Esophagus squamous epithelium (tissue), 4 donors: ENCODE measurements around the gene ABCA1.
"Not testable (repeated sequence)": the region's sequence is repeated elsewhere in the genome, so short reads cannot be mapped to it uniquely, and the experiment has no call there.

Source experiments
- POLR2A ChIP-seq, 4 donors: fragments of 450-650 bp; IDR thresholded peaks; one replicate each; pipeline ENCODE4 v1.6.1; 2017; ENCODE audit warnings: antibody characterized with exemption in 4 of 4, mild to moderate bottlenecking in 4 of 4, moderate library complexity in 3 of 4
- TF ChIP-seq, protein P1 (sequence below), 6 experiments: fragments of 450-650 bp in 4 of 6; fragments of 200-600 bp in 2 of 6; sonication (generic) in 2 of 6; IDR thresholded peaks; one replicate each; pipeline ENCODE4 v1.5.1; 2016 to 2019; ENCODE audit warnings: antibody characterized with exemption in 6 of 6, mild to moderate bottlenecking in 4 of 6, moderate library complexity in 4 of 6

GRCh38 chr9:104975966-104976595, 48.1 kb upstream of the ABCA1 start:
- not testable (repeated sequence) for TF ChIP-seq POLR2A (IDR thresholded peaks at IDR 0.05)
- TF ChIP-seq, protein P1, sequence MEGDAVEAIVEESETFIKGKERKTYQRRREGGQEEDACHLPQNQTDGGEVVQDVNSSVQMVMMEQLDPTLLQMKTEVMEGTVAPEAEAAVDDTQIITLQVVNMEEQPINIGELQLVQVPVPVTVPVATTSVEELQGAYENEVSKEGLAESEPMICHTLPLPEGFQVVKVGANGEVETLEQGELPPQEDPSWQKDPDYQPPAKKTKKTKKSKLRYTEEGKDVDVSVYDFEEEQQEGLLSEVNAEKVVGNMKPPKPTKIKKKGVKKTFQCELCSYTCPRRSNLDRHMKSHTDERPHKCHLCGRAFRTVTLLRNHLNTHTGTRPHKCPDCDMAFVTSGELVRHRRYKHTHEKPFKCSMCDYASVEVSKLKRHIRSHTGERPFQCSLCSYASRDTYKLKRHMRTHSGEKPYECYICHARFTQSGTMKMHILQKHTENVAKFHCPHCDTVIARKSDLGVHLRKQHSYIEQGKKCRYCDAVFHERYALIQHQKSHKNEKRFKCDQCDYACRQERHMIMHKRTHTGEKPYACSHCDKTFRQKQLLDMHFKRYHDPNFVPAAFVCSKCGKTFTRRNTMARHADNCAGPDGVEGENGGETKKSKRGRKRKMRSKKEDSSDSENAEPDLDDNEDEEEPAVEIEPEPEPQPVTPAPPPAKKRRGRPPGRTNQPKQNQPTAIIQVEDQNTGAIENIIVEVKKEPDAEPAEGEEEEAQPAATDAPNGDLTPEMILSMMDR (IDR thresholded peaks at IDR 0.05): not testable (repeated sequence)
